ENCODE measurements around the gene C10orf95.
A peak's percentile ranks its signal among the peaks of the same experiment; 100 is the strongest.

C10orf95 gene

GRCh38 chr10:102420714-102421506, 30.4 kb downstream of the C10orf95 start, which contains the start of gene FBXL15 (continued):
- TF ChIP-seq REST (tag by site-specific recombination; IDR thresholded peaks at IDR 0.05) (peak; percentile 65), ZFP41 (tag by site-specific recombination; IDR thresholded peaks at IDR 0.05; ENCODE audit: borderline replicate concordance) (no peak), ZBTB26 (tag by site-specific recombination; optimal IDR thresholded peaks at IDR 0.05) (peak; percentile 44), SP3 (tag by site-specific recombination; IDR thresholded peaks at IDR 0.05) (peak; percentile 93), ZSCAN30 (tag by site-specific recombination; IDR thresholded peaks at IDR 0.05) (peak; percentile 90), ZSCAN5A (tag by site-specific recombination; IDR thresholded peaks at IDR 0.05) (peak; percentile 99), ZNF776 (tag by site-specific recombination; IDR thresholded peaks at IDR 0.05; ENCODE audit: borderline replicate concordance) (no peak), ZFP3 (tag by site-specific recombination; IDR thresholded peaks at IDR 0.05; ENCODE audit: low read depth) (peak; percentile 80), ZNF529 (tag by site-specific recombination; IDR thresholded peaks at IDR 0.05; ENCODE audit: insufficient replicate concordance) (no peak), SCRT2 (tag by site-specific recombination; IDR thresholded peaks at IDR 0.05) (peak; percentile 48; the same call in 1 of the 2 replicates), ZNF777 (tag by site-specific recombination; IDR thresholded peaks at IDR 0.05; ENCODE audit: borderline replicate concordance) (peak; percentile 36; the same call in 1 of the 2 replicates), ZNF274 (IDR thresholded peaks at IDR 0.05; ENCODE audit: low read length) (no peak), ZNF274 (tag by site-specific recombination; IDR thresholded peaks at IDR 0.05; ENCODE audit: borderline replicate concordance) (no peak), INSM2 (tag by site-specific recombination; IDR thresholded peaks at IDR 0.05) (peak; percentile 73), KLF16 (tag by site-specific recombination; IDR thresholded peaks at IDR 0.05) (peak; percentile 94), TRIM28 (IDR thresholded peaks at IDR 0.05; ENCODE audit: borderline replicate concordance, low read length) (peak; percentile 53; the same call in 1 of the 2 replicates), ZBTB10 (tag by site-specific recombination; IDR thresholded peaks at IDR 0.05) (peak; percentile 62; the same call in 1 of the 2 replicates), ZNF449 (tag by site-specific recombination; IDR thresholded peaks at IDR 0.05) (peak; percentile 40; the same call in 1 of the 2 replicates), SP2 (tag by site-specific recombination; IDR thresholded peaks at IDR 0.05) (peak; percentile 77), SCRT1 (tag by site-specific recombination; IDR thresholded peaks at IDR 0.05; ENCODE audit: borderline replicate concordance) (no peak), HOXA7 (CRISPR knock-in tag; IDR thresholded peaks at IDR 0.05; ENCODE audit: borderline replicate concordance) (no peak), ZNF394 (tag by site-specific recombination; IDR thresholded peaks at IDR 0.05; ENCODE audit: borderline replicate concordance) (peak; percentile 99), ZNF2 (tag by site-specific recombination; IDR thresholded peaks at IDR 0.05) (peak; percentile 96), ZNF792 (tag by site-specific recombination; IDR thresholded peaks at IDR 0.05) (peak; percentile 46; the same call in 1 of the 2 replicates), SP7 (tag by site-specific recombination; IDR thresholded peaks at IDR 0.05) (peak; percentile 90; the same call in 1 of the 2 replicates), ZNF48 (tag by site-specific recombination; IDR thresholded peaks at IDR 0.05) (no peak), GFI1B (tag by site-specific recombination; IDR thresholded peaks at IDR 0.05) (0 out of 2 replicates have a peak, but pooled peaks have one; percentile 14)
